Hematopoietic multipotent progenitor cell treated with erythropoietin and hydrocortisone succinate and interleukin-3 and kit ligand, for 17 days (in vitro differentiated cells): ENCODE data around the gene PLA2G4F.

Experiments
- DNase-seq: peaks from one replicate; pipeline ENCODE4 v3.0.0-alpha.2; 2015; ENCODE audit warnings: low spot score

The PLA2G4F gene, protein sequence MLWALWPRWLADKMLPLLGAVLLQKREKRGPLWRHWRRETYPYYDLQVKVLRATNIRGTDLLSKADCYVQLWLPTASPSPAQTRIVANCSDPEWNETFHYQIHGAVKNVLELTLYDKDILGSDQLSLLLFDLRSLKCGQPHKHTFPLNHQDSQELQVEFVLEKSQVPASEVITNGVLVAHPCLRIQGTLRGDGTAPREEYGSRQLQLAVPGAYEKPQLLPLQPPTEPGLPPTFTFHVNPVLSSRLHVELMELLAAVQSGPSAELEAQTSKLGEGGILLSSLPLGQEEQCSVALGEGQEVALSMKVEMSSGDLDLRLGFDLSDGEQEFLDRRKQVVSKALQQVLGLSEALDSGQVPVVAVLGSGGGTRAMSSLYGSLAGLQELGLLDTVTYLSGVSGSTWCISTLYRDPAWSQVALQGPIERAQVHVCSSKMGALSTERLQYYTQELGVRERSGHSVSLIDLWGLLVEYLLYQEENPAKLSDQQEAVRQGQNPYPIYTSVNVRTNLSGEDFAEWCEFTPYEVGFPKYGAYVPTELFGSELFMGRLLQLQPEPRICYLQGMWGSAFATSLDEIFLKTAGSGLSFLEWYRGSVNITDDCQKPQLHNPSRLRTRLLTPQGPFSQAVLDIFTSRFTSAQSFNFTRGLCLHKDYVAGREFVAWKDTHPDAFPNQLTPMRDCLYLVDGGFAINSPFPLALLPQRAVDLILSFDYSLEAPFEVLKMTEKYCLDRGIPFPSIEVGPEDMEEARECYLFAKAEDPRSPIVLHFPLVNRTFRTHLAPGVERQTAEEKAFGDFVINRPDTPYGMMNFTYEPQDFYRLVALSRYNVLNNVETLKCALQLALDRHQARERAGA

DNA sequence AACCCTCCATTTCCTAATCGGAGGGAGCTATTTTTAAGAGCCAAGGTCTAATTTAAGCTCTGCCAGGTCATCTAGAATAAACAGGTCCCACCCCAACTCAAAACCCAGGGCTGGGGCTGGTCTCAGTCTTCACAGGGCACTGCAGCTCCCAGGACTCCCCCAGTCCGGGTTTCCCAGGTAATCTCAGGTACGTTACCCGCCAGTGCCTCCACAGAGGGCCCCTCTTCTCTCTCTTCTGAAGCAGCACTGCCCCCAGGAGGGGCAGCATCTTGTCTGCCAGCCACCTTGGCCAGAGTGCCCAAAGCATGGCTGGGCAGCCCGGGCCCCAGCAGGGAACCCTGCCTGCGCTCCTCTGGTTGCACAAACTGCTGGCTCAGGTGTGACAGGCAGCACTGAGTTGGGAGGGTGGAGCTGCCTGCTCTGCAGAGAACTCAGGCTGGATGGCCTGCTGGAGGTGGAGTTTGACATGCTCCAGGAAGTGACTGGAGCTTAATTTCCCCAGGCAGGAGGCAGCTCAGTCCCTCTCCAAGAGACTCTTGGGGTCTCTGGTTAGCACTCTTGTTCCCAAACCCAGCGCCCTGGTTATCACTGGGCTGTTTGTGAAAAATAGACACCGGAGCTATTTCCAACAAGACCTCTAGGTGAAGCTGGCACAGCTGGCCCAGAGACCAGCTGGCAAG lies at the start of gene PLA2G4F:
Gene PLA2G4F (minus strand): TSS at position 394 of the 680 bp plus-strand sequence. CDS start 87 bp downstream, at position 307.
- DNase-seq = no peak

DNA sequence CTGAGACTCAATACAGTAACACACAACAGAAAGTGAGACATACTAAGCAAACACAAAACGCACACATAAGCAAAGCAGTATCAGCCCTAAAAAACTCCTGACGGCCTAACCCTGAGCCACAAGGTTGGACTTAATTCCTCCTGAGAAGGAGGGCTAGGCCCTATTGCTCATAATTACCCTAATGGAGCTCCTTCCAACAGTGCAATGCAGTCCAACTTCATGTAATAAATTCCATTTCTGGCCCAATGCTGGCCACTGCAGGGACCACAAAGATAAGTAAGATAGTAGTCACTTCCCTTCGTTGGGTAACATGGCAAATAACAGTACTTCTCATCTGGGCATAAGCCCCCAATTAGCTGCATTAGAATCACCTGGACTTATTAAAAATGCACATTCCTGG lies 47.5 kb upstream of the PLA2G4F start:
- no peak for DNase-seq

DNA sequence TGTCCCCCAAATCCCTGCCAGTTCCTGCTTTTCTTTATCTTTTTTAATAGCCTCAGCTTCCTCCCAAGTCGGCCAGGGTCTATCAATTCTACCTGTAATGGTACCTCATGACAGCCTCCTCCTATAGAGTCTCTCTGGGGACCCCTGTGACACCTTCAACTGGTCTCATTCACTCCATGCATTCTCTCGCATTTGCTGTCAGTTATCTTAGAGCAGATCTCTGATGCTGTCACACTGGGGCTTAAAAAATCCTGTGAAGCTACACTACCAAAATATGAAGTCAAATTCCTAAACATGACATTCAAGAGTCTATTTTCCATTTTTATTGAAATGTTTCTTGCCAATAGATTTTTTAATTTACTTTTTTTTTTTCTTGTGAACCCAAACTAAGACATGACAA lies 46.2 kb upstream of the PLA2G4F start:
- no peak for DNase-seq

DNA sequence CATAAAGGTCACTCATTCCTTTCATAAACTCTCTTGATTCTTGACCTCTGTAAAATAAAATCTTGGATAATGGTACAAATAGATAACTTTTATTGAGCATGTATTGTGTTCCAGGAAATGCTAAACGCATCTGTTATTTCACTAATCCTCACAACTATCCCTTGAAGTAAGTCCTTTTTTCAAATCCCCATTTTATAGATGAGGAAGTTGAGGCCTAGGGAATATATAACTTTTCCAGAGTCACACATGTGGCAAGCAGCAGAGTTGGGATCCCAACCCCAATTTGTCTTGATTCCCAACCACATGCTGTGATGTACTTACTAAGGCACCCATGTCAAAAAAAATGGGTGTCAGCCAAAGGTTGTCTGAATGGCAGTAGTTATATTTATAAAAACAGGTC lies 45.4 kb upstream of the PLA2G4F start:
- no peak for DNase-seq

DNA sequence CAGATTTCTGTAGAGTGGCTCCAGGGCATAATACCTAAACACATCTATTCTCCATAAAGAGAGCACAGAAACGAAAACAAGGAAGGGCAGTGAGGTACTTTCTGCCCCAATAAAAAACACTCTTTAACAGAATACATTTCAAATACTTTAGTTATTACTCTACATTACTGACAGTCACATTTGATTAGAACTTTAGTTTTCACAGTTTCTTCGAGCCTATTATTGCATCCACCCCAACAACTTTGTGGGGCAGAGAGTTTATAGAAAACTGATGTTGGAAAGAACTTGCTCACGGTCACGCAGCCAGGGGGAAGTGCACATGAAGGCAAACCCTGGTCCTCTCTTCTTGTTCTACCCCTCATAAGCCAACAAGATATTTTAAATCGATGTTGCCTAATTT lies 42.7 kb upstream of the PLA2G4F start:
- no peak for DNase-seq

DNA sequence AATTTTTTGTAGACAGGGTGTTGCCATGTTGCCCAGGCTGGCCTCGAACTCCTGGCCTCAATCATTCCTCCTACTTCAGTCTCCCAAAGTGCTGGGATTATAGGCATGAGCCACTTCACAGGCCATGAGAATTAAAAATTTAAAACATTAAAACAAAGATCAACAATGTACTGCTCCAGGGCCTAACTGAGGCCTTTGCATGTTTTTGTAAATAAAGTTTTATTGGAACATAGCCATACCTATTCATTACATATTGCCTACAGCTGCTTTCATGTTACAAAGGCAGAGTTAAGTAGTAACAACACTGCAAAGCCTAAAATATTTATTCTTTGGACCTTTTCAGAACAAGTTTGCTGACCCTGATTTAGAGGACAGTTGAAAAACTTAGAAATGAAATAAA lies 42.1 kb upstream of the PLA2G4F start:
- DNase-seq = no peak

DNA sequence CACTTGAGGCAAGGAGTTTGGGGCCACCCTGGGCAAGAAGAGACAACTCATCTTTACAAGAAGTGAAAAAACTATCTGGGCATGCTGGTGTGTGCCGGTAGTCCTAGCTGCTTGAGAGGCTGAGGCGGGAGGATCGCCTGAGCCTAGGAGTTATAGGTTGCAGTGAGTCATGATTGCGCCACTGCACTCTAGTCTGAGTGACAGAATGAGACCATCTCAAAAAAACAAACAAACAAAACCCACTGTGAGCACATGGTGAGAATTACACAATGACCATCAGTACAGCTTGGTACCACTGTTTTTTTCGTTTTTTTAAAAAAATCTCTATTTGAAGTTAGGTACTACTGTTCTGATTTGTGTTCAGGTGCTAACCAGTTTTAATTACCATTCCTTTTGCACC lies 38.1 kb upstream of the PLA2G4F start:
- no peak for DNase-seq

DNA sequence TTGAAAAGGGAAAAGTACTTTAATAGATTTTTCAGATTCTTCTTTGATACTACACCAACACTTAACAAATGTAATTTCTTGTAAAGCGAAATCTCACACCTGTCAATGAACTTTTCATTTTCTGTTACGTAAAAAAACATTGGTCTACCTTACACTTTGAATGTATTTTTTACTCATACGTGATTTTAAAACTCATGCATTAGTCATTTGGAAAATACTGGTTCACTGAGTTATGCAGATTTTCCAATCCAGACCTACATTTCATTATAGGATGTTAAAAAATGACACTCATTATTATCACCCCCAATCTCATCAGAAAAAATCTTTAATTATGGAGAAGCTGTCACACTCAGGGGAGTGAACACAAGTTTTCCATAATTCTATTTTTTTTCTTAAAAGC lies 36.9 kb upstream of the PLA2G4F start:
- no peak for DNase-seq

DNA sequence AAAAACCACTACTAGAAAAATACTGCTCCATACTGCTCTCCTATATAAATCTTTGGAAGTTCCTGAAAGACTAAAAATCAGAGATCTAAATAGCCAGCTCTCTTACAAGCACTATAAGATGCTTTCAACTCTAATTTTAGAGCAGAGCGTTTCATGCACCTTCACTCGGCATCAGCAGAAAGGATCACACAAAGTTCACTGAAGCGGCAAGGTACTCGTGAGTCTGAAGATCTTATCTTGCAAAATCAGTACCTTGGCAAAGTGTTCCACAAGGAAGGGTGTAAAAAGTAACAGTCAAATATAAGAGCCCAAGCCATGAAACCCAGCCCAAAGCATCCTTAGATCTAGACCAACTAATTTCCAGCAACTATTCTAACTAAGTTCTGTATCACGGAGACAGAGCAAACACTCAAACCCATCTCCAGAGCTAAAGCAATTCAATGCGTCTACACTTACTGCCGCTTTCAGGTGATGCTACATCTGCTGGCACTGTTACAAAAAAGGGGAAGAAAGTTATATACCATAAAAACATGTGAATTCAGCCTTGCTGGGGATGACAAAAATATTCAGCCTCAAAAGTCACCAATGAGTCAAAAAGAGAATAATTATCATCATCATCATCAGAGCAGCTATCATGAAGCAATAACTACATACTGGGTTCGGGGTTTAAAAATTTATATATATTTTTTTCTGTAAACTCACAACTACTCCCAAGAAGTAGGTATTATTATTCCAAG lies 35.3 kb upstream of the PLA2G4F start:
- DNase-seq = no peak

DNA sequence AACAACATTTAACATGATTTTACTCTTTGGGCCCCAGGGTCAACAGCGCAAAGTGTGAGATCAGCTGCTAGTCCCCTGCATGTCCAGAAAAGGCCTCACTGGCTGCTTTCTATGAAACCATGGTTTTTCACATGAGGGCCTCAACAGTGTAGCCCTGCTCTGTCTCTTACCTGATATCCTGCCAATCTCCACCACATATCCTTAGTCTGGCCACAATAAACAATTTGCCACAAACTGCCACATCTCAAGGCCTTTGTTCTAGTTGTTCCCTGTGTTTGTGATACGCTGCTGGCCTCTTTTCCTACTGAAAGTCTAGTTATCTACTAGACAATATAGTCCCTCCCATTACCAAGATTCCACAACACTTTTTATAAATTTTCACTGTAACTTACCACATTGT lies 33.9 kb upstream of the PLA2G4F start:
- no peak for DNase-seq

DNA sequence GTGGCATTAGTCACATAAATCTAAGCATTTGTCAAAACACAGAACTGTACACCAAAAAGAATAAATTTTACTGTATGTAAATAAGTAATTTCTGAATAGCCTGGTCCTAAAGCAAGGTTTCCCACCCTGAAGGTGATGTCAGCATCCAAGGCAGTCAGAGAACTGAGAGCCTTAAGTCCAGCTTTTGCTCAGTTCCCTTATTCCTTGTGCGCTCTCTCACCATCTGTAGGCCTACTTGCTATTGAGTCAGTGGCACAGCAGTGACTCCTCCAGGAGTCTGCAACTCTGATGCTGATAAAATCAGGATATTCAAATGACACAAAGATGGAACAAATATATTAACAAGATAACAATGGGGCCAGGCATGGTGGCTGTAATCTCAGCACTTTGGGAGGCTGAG lies 29.4 kb upstream of the PLA2G4F start:
- no peak for DNase-seq

DNA sequence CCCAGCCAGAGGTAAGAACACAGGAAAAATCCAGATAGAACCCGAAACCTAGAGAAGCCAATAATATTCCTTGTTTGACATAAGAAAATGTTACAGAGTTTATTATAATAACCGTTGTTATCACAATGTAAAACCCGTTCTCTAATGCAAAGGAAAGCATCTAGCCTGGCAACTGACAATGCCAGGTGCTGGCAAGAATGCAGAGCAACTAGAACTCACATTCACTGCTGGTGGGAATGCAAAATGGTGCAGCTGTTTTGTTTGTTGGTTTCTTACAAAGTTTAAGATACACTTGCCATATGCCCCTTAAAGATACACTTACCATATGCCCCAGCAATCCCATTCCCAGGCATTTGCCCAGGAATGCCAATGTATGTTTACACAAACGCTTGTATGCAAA lies 28.3 kb upstream of the PLA2G4F start:
- DNase-seq = no peak

DNA sequence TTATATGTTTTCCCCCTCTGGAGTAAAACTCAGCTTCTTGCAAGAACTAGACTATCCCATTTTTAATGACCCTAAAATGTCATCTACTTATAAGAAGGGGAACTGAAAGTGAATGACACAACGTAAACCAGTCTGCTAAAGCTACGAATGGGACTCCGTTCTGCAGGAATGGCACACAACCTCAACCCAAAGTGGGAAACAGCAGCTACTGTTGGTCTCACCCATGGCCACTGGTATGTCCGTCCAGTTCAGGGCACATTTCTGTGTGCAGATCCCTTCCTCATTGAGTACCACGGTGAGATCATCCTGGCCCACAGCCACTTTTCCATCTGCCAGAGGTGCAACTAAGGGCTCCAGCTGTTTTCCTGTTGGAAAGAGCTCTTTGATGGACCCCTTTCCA lies 27.9 kb upstream of the PLA2G4F start:
- no peak for DNase-seq

DNA sequence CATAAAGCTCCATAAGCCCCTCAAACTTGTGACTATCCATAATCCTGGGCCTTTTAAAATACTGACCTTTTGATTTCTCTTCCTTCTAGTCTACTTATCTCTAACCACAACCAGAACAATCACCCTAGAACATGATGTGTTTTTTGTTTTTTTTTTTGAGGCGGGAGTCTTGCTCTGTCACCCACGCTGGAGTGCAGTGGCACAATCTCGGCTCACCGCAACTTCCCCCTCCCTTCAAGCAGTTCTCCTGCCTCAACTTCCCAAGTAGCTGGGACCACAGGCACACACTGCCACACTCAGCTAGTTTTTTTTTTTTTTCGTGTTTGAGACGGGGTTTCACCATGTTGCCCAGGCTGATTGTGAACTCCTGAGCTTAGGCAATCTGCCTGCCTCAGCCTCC lies 26.5 kb upstream of the PLA2G4F start:
- DNase-seq = no peak

DNA sequence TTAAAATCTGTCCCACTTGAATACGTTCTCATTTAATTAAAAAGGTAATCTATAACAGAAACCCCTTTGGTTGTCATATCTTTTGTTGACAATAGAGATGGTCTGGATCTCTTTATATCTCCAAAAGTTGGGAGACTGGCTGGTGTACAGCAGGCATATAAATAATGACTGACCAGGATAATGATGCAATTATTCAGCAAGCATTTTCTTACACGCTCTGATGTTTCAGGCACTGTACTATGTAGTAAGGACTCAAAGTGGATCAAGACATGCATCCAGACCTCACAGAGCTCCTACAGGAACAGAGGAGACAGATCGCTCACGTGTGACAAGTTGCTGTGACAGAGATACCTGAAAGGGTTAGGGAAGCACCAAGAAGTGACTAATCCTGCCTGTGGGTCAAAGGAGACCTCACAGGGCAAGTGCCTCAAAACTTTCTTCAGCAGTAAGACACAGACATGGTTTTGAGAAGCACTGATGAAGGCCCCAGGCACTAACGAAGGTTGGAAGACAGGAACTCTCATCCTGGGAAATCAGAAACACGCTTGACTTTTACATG lies 26.0 kb upstream of the PLA2G4F start:
- no peak for DNase-seq

DNA sequence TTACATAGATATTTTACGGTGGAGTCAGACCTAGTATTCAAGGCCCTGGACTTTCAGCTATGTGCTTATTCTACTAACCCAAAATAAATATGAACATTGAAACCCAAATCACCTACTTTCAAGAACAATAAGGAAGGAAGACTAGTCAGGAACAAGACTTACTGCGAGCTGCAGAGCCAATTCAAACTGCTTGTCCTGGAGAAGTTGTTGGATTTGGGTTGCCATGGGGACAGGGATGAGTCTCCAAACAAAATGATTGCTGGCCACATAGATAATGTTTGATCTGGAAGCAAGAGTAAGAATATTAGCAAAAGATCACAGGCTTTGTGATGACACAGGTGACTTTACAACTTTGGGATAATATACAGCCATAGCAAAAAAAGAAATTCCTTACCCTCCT lies 21.6 kb upstream of the PLA2G4F start:
- DNase-seq = no peak

DNA sequence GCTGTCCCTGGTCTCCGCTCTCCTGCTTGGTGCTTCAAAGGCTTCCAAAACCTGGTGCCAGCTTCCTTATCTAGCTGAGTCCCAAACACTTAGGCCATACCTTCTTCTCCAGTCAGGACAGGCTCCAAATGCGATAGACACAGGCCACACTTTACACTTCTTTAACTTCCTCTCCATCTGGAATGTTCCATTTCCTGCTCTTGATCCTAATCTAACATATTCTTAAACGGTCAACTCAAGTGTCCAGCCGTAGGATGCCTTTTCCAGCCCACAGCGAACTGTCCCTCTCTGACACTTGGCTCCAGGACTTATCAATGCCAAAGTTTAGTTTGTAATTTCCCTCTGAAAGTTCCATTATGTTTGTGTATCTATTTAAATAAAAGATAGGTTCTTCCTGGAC lies 19.2 kb upstream of the PLA2G4F start:
- no peak for DNase-seq

DNA sequence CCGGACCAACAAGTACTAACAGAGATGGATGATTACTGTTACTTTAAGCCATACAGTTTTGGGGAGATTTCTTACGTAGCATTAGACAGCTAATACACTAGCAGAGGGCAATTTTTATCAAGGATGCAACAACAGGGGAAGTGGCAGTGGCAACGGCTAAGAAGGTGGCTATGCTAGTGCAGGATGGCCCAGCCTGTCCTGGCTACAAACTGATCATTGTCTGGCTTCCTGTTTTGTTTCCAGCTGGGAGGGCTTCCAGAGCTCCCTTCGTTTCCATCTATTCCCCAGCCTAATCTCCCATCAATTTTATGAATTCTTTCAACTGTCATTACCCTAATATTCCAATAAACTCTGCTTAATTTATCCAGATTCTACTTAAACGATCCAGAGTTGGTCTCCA lies 16.0 kb upstream of the PLA2G4F start:
- no peak for DNase-seq

DNA sequence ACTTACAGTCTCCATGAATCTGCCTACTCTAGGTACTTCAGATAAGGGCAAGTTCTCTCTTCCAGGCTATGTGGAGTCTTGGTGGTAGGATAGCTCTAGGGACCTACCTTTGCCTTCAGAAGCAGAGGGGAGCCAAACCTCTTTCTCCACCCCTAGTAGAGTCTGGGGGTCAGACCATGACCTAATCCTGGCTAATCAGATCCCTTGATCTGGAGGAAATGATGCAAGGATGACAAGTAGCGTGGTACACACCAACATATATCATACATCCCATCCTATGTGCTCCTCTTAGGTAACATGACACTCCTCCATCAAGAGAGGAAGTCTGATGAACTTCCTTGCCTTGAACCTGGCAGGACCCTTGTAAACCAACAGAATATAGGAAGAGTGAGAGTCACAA lies 15.4 kb upstream of the PLA2G4F start:
- no peak for DNase-seq

DNA sequence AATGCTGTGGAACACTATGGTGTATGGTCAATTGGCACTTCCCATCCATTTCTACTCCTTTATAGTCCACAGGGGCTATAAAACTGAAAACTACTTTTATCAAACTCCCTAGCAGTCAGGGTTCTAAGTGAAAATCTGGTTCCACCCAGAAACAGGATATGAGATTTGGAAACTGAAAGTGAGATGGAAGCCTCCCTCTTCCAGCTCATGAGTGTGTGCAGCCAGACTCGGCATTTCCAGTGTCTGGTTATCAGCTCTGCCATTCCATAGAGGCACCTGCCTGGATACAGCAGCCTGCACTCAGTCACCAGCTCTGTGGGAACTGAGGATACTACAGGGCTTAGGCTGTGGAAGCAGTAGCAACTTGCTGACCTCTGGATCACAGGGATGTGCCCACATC lies 14.7 kb upstream of the PLA2G4F start:
- DNase-seq = no peak

DNA sequence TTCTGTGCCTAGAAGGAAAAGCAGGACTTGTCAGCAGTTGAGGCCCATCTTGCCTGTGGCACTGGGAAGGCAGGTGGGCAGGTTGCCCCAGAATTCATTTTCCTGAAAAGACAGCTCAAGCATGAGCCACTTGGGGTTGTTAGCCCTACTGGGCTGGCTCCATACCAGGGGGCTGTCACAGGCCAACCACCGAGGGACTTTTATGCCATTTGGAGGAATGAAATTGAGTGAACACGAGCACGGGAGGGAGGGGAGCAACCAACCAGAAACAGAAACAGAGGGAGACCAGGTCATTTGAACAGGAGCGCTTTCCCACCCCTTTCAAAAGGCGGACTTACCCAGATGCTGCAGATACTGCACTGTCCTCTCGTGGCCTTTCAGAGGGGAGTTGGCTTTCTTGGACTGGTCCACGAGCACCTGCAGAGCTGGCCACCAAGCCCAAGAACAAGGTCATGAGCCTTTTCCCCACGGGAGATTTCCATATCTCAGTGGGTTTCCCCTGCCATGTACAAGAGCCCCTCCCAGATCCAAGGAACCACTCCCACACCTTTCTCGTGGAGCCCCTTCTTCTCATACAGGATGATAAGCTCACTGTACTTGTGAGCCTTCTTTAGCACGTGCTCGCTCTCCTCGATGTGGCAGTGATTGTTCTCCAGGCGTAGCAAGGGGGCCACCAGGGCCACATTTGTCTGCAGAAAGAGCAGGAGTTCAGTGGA lies 9.9 kb upstream of the PLA2G4F start:
- no peak for DNase-seq
